H1 (cell line): ENCODE measurements around the gene TMEM107.
"Not testable (repeated sequence)": the region's sequence is repeated elsewhere in the genome, so short reads cannot be mapped to it uniquely, and the experiment has no call there.

Source experiments
- CTCF ChIP-seq, 3 experiments: IDR thresholded peaks; 1 replicate in 2 of 3; 2 replicates in 1 of 3; pipeline versions ENCODE4 v1.5.1 to v1.6.1; 2011; ENCODE audit warnings: low read length in 3 of 3, mild to moderate bottlenecking in 3 of 3, inconsistent platforms in 2 of 3, low read depth in 1 of 3, moderate library complexity in 1 of 3; ENCODE audit not compliant: insufficient read depth in 1 of 3; ENCODE audit errors: control extremely low read depth in 1 of 3
- EZH2 ChIP-seq: fragments of 200-600 bp; sonication (generic); IDR thresholded peaks from 2 replicates; pipeline ENCODE4 v1.7.1; 2012; ENCODE audit warnings: low read depth, mild to moderate bottlenecking, moderate library complexity, low read length, inconsistent platforms; ENCODE audit not compliant: severe bottlenecking
- GABPA ChIP-seq: IDR thresholded peaks from 2 replicates; pipeline ENCODE4 v1.6.1; 2011; ENCODE audit warnings: mild to moderate bottlenecking, low read length, moderate library complexity, borderline replicate concordance; ENCODE audit not compliant: insufficient read depth
- RBBP5 ChIP-seq: IDR thresholded peaks from 2 replicates; pipeline ENCODE4 v1.7.1; 2012; ENCODE audit warnings: low read depth, mild to moderate bottlenecking, inconsistent platforms, low read length, moderate library complexity, borderline replicate concordance
- TF ChIP-seq, protein P1 (sequence below): IDR thresholded peaks from 2 replicates; pipeline ENCODE4 v1.6.1; 2011; ENCODE audit warnings: low read depth, mild to moderate bottlenecking, low read length; ENCODE audit not compliant: insufficient read depth

GRCh38 chr17:8170186-8170585, 6.0 kb downstream of the TMEM107 start:
- not testable (repeated sequence) for TF ChIP-seq RBBP5; GABPA; EZH2; CTCF (IDR thresholded peaks at IDR 0.05; ENCODE audit: control extremely low read depth in 1 of 3, insufficient read depth in 1 of 3, low read depth in 1 of 3, low read length in 3 of 3)
- TF ChIP-seq, protein P1, sequence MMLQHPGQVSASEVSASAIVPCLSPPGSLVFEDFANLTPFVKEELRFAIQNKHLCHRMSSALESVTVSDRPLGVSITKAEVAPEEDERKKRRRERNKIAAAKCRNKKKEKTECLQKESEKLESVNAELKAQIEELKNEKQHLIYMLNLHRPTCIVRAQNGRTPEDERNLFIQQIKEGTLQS = not testable (repeated sequence)
